GM13977 (cell line): ENCODE data around the gene MED25.

Experiments used
- DNase-seq: peaks from one replicate; pipeline ENCODE4 v3.0.0; 2012; ENCODE audit warnings: low spot score
- CTCF ChIP-seq: IDR thresholded peaks from 2 replicates; pipeline ENCODE4 v1.5.1; 2012; ENCODE audit warnings: mild to moderate bottlenecking, control low read depth; ENCODE audit not compliant: insufficient read depth; ENCODE audit errors: extremely low read depth, missing control alignments
- in situ Hi-C: fragments of 300-500 bp; cut with MboI; formaldehyde crosslinking; loops from one replicate; pipeline ENCODE4 v1.12.0; 2022; ENCODE audit warnings: low sequenced_read_pairs, low pct_unique_long_range_greater_than_20kb, mixed read lengths, inconsistent platforms; ENCODE audit not compliant: unreplicated experiment

MED25 gene

DNA sequence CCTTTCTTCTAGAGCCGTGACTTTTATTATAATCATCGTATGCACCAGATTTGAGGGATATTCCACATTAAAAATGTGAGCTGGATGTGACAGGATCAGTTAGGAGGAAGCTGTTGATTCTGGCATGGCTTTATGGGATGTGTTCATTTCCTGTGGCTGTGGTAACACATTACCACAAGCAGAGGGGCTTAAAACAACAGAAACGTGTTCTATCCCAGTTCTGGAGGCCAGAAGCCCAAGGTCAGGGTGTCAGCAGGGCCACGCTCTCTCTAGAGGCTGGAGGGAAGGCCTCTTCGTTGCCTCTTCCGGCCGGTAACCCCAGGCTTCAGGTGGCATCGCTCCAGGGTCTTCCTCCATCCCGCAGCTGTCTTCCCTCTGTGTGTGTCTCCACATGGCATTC lies 14.5 kb downstream of the MED25 start:
- in situ Hi-C loops, result no loop called here
- no peak for DNase-seq
- no peak for TF ChIP-seq CTCF

GRCh38 chr19:49833599-49833998 lies 15.5 kb downstream of the MED25 start:
- DNase-seq, result no peak
- in situ Hi-C loops, result no loop called here
- TF ChIP-seq CTCF, result no peak

DNA sequence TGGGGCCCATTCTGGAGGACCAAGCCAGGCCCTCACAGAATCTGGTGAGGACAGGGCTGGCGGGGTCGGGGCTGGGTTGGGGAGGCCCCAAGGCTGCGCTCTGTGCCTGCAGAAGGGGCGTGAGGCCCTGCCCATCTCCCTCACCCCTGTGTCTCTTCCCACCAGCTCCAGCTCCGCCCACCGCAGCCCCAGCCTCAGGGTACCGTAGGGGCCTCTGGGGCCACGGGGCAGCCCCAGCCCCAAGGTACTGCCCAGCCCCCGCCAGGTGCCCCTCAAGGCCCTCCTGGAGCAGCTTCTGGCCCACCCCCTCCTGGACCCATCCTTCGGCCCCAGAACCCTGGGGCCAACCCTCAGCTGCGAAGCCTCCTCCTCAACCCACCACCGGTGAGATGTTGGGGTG lies 17.5 kb downstream of the MED25 start:
- TF ChIP-seq CTCF, result no peak
- DNase-seq, result no peak
- in situ Hi-C loops, result no loop called here

GRCh38 chr19:49836176-49837008 lies 18.3 kb downstream of the MED25 start:
- in situ Hi-C loops, result no loop called here
- no peak for DNase-seq
- no peak for TF ChIP-seq CTCF

- in situ Hi-C loops, result no loop called here
- no peak for DNase-seq
- no peak for TF ChIP-seq CTCF
Measured at GRCh38 chr19:49837009-49837310, 18.9 kb downstream of the MED25 start.

DNA sequence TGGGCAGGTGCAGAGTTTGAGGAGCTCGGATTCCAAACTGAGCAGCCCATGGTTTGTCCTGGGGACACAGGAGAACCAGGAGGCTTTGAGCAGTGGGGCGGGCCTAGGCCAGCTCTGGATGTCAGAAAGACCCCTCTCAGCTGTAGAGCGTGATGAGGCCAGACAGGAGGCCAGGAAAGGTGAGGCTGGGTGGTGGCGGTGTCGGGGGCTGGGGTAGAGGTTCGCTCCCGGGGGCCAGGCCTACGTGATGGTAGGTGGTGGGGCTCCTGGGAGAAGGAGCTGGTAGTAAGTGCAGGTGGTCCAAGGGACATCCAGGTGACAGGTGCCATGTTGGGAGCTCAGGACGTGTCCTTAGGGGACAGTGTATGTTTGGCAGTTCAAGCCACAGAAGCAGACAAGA lies 19.3 kb downstream of the MED25 start:
- no peak for DNase-seq
- in situ Hi-C loops, result no loop called here
- TF ChIP-seq CTCF, result no peak
